ENCODE measurements around the gene NSD2.

DNA sequence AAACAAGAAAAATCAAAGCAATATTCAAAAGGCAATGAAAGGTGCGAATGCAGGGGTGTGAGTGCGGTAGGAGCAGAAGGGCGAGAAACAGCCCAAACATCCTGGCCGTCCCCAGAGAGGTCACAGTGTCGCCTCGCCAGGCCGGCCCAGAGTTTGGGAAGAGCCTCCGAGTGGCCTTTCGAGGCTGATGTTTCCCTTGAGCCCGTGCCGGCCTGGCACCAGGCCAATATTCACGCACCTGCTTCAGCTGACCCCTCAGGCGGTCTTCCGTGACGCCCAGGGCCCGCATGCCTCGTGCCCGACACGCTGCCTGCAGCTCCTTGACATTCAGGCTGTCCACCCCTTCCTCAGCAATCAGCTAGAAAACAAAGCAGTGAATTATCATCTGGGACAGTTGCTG lies 45.9 kb upstream of the NSD2 start:
- TF ChIP-seq CTCF (IDR thresholded peaks at IDR 0.05) (no peak), ZFX (IDR thresholded peaks at IDR 0.05; ENCODE audit: borderline replicate concordance) (no peak)
